AG04450 (cell line): ENCODE measurements around the gene PTPRQ. TPM values are rescaled to one million over a fixed set of nuclear protein-coding genes. Genes with fewer than 3 reads are reported as not detected.
"Not testable (repeated sequence)": the region's sequence is repeated elsewhere in the genome, so short reads cannot be mapped to it uniquely, and the experiment has no call there.

Source experiments
- CTCF ChIA-PET: fragments of 300-600, 350-600 bp; formaldehyde crosslinking; extraction: SDS; loops from one replicate; lab custom pipeline; 2022; ENCODE audit warnings: antibody characterized with exemption, inconsistent platforms; lab: Charles Lee
- POLR2A ChIA-PET: fragments of 350-600 bp; formaldehyde crosslinking; extraction: SDS; loops from one replicate; lab custom pipeline; 2021; ENCODE audit warnings: antibody characterized with exemption, inconsistent platforms; lab: Yijun Ruan, JAX
- DNase-seq: peaks from one replicate; pipeline ENCODE4 v3.0.0-alpha.2; 2011; ENCODE audit warnings: low read depth, low spot score
- H3K27ac ChIP-seq: one replicate; pipeline ENCODE4 v1.5.1; 2012; ENCODE audit warnings: low read depth, low read length, control low read depth
- H3K27me3 ChIP-seq: one replicate; pipeline ENCODE4 v1.6.0; 2012; ENCODE audit warnings: low read length; ENCODE audit not compliant: control insufficient read depth, insufficient read depth
- H3K4me3 ChIP-seq: 2 replicates; pipeline ENCODE4 v1.5.1; 2011; ENCODE audit warnings: mild to moderate bottlenecking, low read depth, low read length, control low read depth
- H3K9me3 ChIP-seq: 2 replicates; pipeline ENCODE4 v1.5.1; 2012; ENCODE audit warnings: low read length; ENCODE audit not compliant: control insufficient read depth, insufficient read depth
- CTCF ChIP-seq: IDR thresholded peaks from 2 replicates; pipeline ENCODE4 v1.5.1; 2011; ENCODE audit warnings: low read depth, low read length, control low read depth, inconsistent platforms
- polyA plus RNA-seq: library from polyadenylated mRNA; depleted of rRNA; stranded (reverse); fragments of >200 nt; gene quantifications from 2 replicates; pipeline ENCODE4 v1.2.3, GENCODE V29; 2011

Gene PTPRQ
- polyA plus RNA-seq, 1 experiment: 1.1 TPM

GRCh38 chr12:80659512-80660063, 215.6 kb downstream of the PTPRQ start:
- ChIA-PET CTCF (no interaction called here), POLR2A (no interaction called here)

GRCh38 chr12:80662586-80662985, 218.6 kb downstream of the PTPRQ start:
- Histone ChIP-seq H3K4me3 (no peak overlapping the region), H3K9me3 (no peaks in the 10 kb centered on the region), H3K27me3 (no peaks in the 10 kb centered on the region), H3K27ac (no peak overlapping the region)
- DNase-seq: no peak
- CTCF ChIA-PET: interaction anchor here (0.6 to 1.0 kb wide), 2 partner anchors 30 to 101 kb away, joined by 3 read pairs; no protein-coding TSS in a partner anchor
- POLR2A ChIA-PET: no interaction called here
- no peak for TF ChIP-seq CTCF

More at GRCh38 chr12:80659512-80660063, 215.6 kb downstream of the PTPRQ start:
- no peak overlapping the region for H3K27ac ChIP-seq
- no peaks in the 10 kb centered on the region for H3K27me3 ChIP-seq
- TF ChIP-seq CTCF: no peak
- DNase-seq: no peak
- no peaks in the 10 kb centered on the region for H3K9me3 ChIP-seq
- no peak overlapping the region for H3K4me3 ChIP-seq

- Histone ChIP-seq H3K4me3 (no peak overlapping the region), H3K27ac (no peak overlapping the region), H3K27me3 (no peaks in the 10 kb centered on the region), H3K9me3 (no peaks in the 10 kb centered on the region)
- POLR2A ChIA-PET: no interaction called here
- DNase-seq: no peak
- CTCF ChIA-PET: no interaction called here
- TF ChIP-seq CTCF: no peak
These were observed 226.2 kb downstream of the PTPRQ start for GRCh38 chr12:80670214-80670613.

- H3K4me3 ChIP-seq, POLR2A ChIA-PET, H3K9me3 ChIP-seq, H3K27ac ChIP-seq, H3K27me3 ChIP-seq, DNase-seq: not testable (repeated sequence)
- CTCF ChIA-PET: interaction anchor here (1.1 kb wide), 1 partner anchor 20 kb away, joined by 3 read pairs; no protein-coding TSS in a partner anchor
- peak; percentile 15; the same call in 1 of the 2 replicates for TF ChIP-seq CTCF
These were observed 232.1 kb downstream of the PTPRQ start for GRCh38 chr12:80676042-80676636.

GRCh38 chr12:80676856-80677255, 232.8 kb downstream of the PTPRQ start:
- Histone ChIP-seq H3K27me3 (no peaks in the 10 kb centered on the region), H3K27ac (no peak overlapping the region), H3K4me3 (no peak overlapping the region), H3K9me3 (no peaks in the 10 kb centered on the region)
- ChIA-PET POLR2A (no interaction called here), CTCF (no interaction called here)
- TF ChIP-seq CTCF: no peak
- no peak for DNase-seq
